Right lobe of liver (tissue), 6 donors: ENCODE data around the gene FBXO8. TPM values are rescaled to one million over a fixed set of nuclear protein-coding genes. Genes with fewer than 3 reads are reported as not detected.

ENCODE experiments used
- ATAC-seq, 4 donors: fragments of 200-7000 bp; cut with Tn5 transposase; one replicate each; pipeline ENCODE4 v1.9.1; 2020; ENCODE audit warnings: mild to moderate bottlenecking in 4 of 4, moderate library complexity in 4 of 4
- DNase-seq, 3 donors: peaks; one replicate each; pipeline ENCODE4 v3.0.0-alpha.2; 2020
- H3K27ac ChIP-seq, 3 donors: fragments of 200-600 bp; one replicate each; pipeline ENCODE4 v1.8.0; 2022
- H3K27me3 ChIP-seq, 2 donors: fragments of 200-600 bp; one replicate each; pipeline ENCODE4 v1.8.0; 2022
- H3K36me3 ChIP-seq, 4 donors: fragments of 200-600 bp; sonication (generic) in 1 of 4; one replicate each; pipeline versions ENCODE4 v1.5.1 to v1.8.0; 2017 to 2022; ENCODE audit warnings: control low read depth in 1 of 4
- H3K4me1 ChIP-seq, 4 donors: fragments of 200-600 bp; sonication (generic) in 1 of 4; one replicate each; pipeline versions ENCODE4 v1.5.1 to v1.8.0; 2017 to 2022; ENCODE audit warnings: control low read depth in 1 of 4
- H3K4me3 ChIP-seq, 3 donors: fragments of 200-600 bp; one replicate each; pipeline ENCODE4 v1.8.0; 2022
- H3K9me3 ChIP-seq, 4 donors: fragments of 200-600 bp; sonication (generic) in 1 of 4; one replicate each; pipeline versions ENCODE4 v1.5.1 to v1.8.0; 2017 to 2022; ENCODE audit warnings: control low read depth in 1 of 4
- POLR2A ChIP-seq: fragments of 450-650 bp; IDR thresholded peaks from one replicate; pipeline ENCODE4 v1.6.1; 2017; ENCODE audit warnings: antibody characterized with exemption, mild to moderate bottlenecking
- WGBS: methylation state at CpG from one replicate; pipeline ENCODE4 v1.1.6; 2018; ENCODE audit warnings: low coverage, low lambda C conversion rate; ENCODE audit not compliant: insufficient coverage; ENCODE audit errors: missing lambda C conversion rate; 5-methylcytosine and 5-hydroxymethylcytosine counted together
- intact Hi-C, 2 donors: fragments of 100-400 bp; cut with DNase I; formaldehyde crosslinking; loops; one replicate each; pipeline versions ENCODE4 v1.11.2 to v1.14.1; 2022
- total RNA-seq, 6 experiments: library from RNA; depleted of rRNA in 2 of 6; stranded (reverse); fragments of >200 nt in 2 of 6; fragmentation: NEBNext Ultra II Directional in 3 of 6; extraction: Animal tissue kit (Norgen Biotek cat#: 25700) in 3 of 6; gene quantifications; one replicate each; pipeline versions ENCODE4 v1.1.0 to v1.2.4, GENCODE V29; 2016 to 2023
- TF ChIP-seq, protein P1 (sequence below), 4 donors: fragments of 200-600 bp in 3 of 4; fragments of 450-650 bp in 1 of 4; IDR thresholded peaks; one replicate each; pipeline versions ENCODE4 v1.5.1 to v1.8.0; 2016 to 2022; ENCODE audit warnings: antibody characterized with exemption in 4 of 4, mild to moderate bottlenecking in 2 of 4
- donor health status: DM: no; HTN: yes; CAD: no.
- donor health status: DM: no; HTN: no; CAD: no.
- donor health status: DM: no; HTN: no; CAD: no.
- donor health status: DM: no; HTN: yes; CAD: no.
- donor health status: DM: no; HTN: yes; CAD: no.

Gene FBXO8
- total RNA-seq, 6 experiments from 2014 or later, result 22.9 to 73.3 (median 29.3) TPM

DNA sequence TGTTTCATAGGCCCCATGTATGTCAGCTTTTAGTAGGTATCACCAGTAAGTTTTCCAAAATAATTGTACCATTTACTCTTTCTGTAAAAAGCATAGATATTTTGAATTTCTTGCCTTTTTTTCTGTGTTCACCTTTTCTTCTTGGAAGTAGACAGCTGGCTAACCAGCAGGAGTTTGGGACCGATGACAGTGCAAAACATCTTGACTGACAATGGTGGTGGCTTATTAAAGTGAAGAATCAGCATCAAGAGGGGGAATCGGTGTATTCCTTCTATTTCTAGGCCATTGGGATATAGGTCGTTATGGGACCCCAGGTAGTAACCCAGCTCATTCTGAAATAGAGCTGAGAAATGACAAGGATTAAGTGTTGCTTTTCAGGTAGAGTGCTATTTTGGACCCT, 3.4 kb upstream of the FBXO8 start:
- 91% methylated on average over 3 of the region's 3 CpGs for WGBS

DNA sequence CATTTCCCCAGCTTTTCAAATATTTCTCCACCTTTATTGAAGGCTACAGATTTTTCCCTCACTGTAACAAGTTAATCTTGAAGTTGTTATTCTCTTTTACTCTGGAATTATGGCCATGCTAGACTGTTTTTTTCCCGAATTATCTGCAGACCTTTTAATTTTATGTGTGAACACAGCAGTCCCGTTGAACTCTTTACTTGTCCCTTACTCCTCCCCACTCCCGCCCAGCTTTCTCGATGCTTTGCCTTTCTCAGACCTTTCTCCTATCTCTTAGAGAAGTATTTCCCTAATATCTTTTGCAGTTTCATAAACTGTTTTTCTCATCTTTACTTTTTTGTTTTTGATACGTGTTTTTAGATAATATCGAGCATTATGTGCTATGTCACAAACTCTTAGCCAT, 1.0 kb upstream of the FBXO8 start:
- intact Hi-C loops, result no loop called here

More for the DNA sequence above, 3.4 kb upstream of the FBXO8 start:
- TF ChIP-seq POLR2A, result no peak
- TF ChIP-seq, protein P1, sequence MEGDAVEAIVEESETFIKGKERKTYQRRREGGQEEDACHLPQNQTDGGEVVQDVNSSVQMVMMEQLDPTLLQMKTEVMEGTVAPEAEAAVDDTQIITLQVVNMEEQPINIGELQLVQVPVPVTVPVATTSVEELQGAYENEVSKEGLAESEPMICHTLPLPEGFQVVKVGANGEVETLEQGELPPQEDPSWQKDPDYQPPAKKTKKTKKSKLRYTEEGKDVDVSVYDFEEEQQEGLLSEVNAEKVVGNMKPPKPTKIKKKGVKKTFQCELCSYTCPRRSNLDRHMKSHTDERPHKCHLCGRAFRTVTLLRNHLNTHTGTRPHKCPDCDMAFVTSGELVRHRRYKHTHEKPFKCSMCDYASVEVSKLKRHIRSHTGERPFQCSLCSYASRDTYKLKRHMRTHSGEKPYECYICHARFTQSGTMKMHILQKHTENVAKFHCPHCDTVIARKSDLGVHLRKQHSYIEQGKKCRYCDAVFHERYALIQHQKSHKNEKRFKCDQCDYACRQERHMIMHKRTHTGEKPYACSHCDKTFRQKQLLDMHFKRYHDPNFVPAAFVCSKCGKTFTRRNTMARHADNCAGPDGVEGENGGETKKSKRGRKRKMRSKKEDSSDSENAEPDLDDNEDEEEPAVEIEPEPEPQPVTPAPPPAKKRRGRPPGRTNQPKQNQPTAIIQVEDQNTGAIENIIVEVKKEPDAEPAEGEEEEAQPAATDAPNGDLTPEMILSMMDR (IDR thresholded peaks at IDR 0.05), result no peak
- DNase-seq (no peak), ATAC-seq (no peak)
- intact Hi-C loops, result no loop called here
- H3K36me3 ChIP-seq, result no peaks in the 10 kb centered on the region
- H3K27me3 ChIP-seq, result no peaks in the 10 kb centered on the region
- H3K4me3 ChIP-seq, result no peak overlapping the region
- peaks cover 0 to 9% (median 4%) of the 10 kb centered on the region in 4 donors for H3K4me1 ChIP-seq
- H3K9me3 ChIP-seq, result no peaks in the 10 kb centered on the region
- no peak overlapping the region for H3K27ac ChIP-seq

DNA sequence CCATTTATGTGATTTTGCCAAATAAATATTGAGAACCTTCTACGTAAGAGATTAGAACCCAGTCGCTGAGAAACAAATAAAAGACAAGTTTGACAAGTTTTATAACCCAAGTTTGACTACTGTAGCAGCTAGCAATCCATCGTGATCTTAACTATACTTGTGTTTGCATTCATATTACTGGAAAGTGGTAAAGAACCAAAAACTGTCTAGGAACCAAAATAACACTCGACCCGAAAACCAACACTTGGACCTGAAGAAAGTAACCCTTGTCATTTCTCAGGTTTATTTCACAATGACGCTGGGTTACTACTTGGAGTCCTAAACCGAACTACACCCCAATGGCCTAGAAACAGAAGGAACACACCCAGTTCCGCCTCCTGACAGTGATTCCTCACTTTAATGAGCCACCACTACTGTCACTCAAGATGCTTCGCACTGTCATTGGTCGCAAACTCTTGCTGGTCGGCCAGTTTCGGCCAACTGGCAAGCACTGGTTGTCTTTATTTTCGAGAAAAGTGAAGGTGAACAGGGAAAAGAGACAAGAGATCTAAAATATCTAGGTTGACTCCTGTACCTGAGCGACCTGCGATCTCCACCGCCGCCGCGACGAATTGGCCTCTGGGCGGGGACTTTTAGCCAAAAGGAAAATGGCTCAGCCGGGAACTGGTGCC, 496 bp downstream of the FBXO8 start:
- DNase-seq, result peak; percentile 73 to 89 (median 82)
- peak overlapping the region; percentile 74 to 84 (median 83) for H3K4me3 ChIP-seq
- H3K4me1 ChIP-seq, result peaks cover 0 to 24% (median 7%) of the 10 kb centered on the region in 4 donors
- TF ChIP-seq, protein P1 (IDR thresholded peaks at IDR 0.05), result no peak
- TF ChIP-seq POLR2A, result no peak
- no peaks in the 10 kb centered on the region for H3K9me3 ChIP-seq
- WGBS, result under 1% methylated on average over 22 of the region's 22 CpGs
- peak overlapping the region; percentile 97 to 99 (median 98) for H3K27ac ChIP-seq
- no peaks in the 10 kb centered on the region for H3K27me3 ChIP-seq
- peak; percentile 97 to 99 (median 98) for ATAC-seq
- intact Hi-C loops, result no loop called here
- no peaks in the 10 kb centered on the region for H3K36me3 ChIP-seq

More for the DNA sequence above, 1.0 kb upstream of the FBXO8 start:
- Histone ChIP-seq H3K27ac (peak overlapping the region; percentile 97 to 99 (median 98)), H3K36me3 (no peaks in the 10 kb centered on the region), H3K9me3 (no peaks in the 10 kb centered on the region), H3K4me3 (peak overlapping the region; percentile 74 to 84 (median 83)), H3K4me1 (peaks cover 0 to 24% (median 7%) of the 10 kb centered on the region in 4 donors), H3K27me3 (no peaks in the 10 kb centered on the region)
- no peak for TF ChIP-seq POLR2A
- TF ChIP-seq, protein P1 (IDR thresholded peaks at IDR 0.05), result no peak
- ATAC-seq (no peak), DNase-seq (no peak)
- 3% methylated on average over 6 of the region's 6 CpGs for WGBS

DNA sequence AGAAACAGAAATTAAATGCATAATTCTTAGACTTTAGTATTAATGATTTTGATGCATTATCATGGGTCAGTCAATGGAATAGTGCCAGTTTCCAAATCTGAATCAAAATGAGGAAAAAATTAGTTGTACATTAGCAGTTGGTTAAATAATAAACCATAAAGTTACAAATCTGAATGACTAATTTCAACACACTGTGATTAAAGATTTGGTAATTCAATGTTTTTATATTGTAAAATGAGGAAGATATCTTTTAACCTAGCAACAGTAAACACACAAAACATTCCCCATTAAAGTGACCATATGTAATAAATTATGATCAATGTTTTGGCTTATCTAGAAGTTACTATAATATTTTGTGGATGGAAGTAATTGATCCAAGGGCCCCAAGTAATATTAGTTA, 1.6 kb downstream of the FBXO8 start:
- TF ChIP-seq POLR2A, result no peak
- TF ChIP-seq, protein P1 (IDR thresholded peaks at IDR 0.05), result no peak
- H3K27ac ChIP-seq, result no peak overlapping the region
- no peaks in the 10 kb centered on the region for H3K9me3 ChIP-seq
- H3K4me1 ChIP-seq, result peaks cover 0 to 24% (median 7%) of the 10 kb centered on the region in 4 donors
- ATAC-seq (no peak), DNase-seq (no peak)
- intact Hi-C loops, result no loop called here
- H3K27me3 ChIP-seq, result no peaks in the 10 kb centered on the region
- H3K36me3 ChIP-seq, result no peaks in the 10 kb centered on the region
- no peak overlapping the region for H3K4me3 ChIP-seq
